PC-3 (cell line): ENCODE measurements around the gene CST5. TPM values are rescaled to one million over a fixed set of nuclear protein-coding genes. Genes with fewer than 3 reads are reported as not detected.
"Not testable (repeated sequence)": the region's sequence is repeated elsewhere in the genome, so short reads cannot be mapped to it uniquely, and the experiment has no call there.

Experiments used
- ATAC-seq: fragments of 200-7000 bp; cut with Tn5 transposase; 2 replicates; pipeline ENCODE4 v1.9.1; 2020; ENCODE audit warnings: mild to moderate bottlenecking, moderate library complexity
- BruUV-seq: library from RNA; stranded (reverse); fragments of 400-500 nt; replicated peaks from 2 replicates; lab custom pipeline; 2021; lab: Mats Ljungman, UMichigan
- CTCF ChIA-PET: fragments of 300-600 bp; sonication (Branson Sonifier 250); formaldehyde crosslinking; loops from one replicate; lab custom pipeline; 2022; ENCODE audit warnings: antibody characterized with exemption; lab: Charles Lee
- POLR2A ChIA-PET: fragments of 300-600 bp; sonication (Branson Sonifier 250); formaldehyde crosslinking; loops from one replicate; lab custom pipeline; 2022; ENCODE audit warnings: antibody characterized with exemption; ENCODE audit not compliant: unreplicated experiment; lab: Charles Lee
- DNase-seq: peaks from one replicate; pipeline ENCODE4 v3.0.0-alpha.2; 2015
- H2AFZ ChIP-seq: fragments of 300-600 bp; sonication (generic); 2 replicates; pipeline ENCODE4 v1.6.0; 2016; ENCODE audit warnings: antibody characterized with exemption, low read length
- H3F3A ChIP-seq: fragments of 300-600 bp; sonication (generic); one replicate; pipeline ENCODE4 v1.6.0; 2017; ENCODE audit warnings: antibody characterized with exemption, low read length, control low read depth, mild to moderate bottlenecking; ENCODE audit not compliant: unreplicated experiment
- H3K27ac ChIP-seq: fragments of 300-600 bp; sonication (generic); 2 replicates; pipeline ENCODE4 v1.5.1; 2016; ENCODE audit warnings: mild to moderate bottlenecking, low read length
- H3K27me3 ChIP-seq: fragments of 300-600 bp; sonication (generic); 2 replicates; pipeline ENCODE4 v1.6.1; 2016; ENCODE audit warnings: low read length, mixed read lengths
- H3K36me3 ChIP-seq: fragments of 300-600 bp; sonication (generic); 2 replicates; pipeline ENCODE4 v1.6.1; 2016; ENCODE audit warnings: low read depth, mixed run types, low read length, mixed read lengths
- H3K4me1 ChIP-seq: fragments of 300-600 bp; sonication (generic); 2 replicates; pipeline ENCODE4 v1.5.1; 2016; ENCODE audit warnings: low read length; ENCODE audit not compliant: insufficient read depth
- H3K4me2 ChIP-seq: fragments of 300-600 bp; sonication (generic); 2 replicates; pipeline ENCODE4 v1.6.0; 2016; ENCODE audit warnings: low read length
- H3K4me3 ChIP-seq: fragments of 300-600 bp; sonication (generic); 2 replicates; pipeline ENCODE4 v1.5.1; 2016; ENCODE audit warnings: mild to moderate bottlenecking, low read length, mixed read lengths
- H3K79me2 ChIP-seq: fragments of 300-600 bp; sonication (generic); 2 replicates; pipeline ENCODE4 v1.6.1; 2017; ENCODE audit warnings: low read length, mixed read lengths
- H3K9ac ChIP-seq: fragments of 300-600 bp; sonication (generic); 2 replicates; pipeline ENCODE4 v1.6.0; 2016; ENCODE audit warnings: mild to moderate bottlenecking, low read length
- H3K9me2 ChIP-seq: fragments of 300-600 bp; sonication (generic); replicated peaks from 2 replicates; pipeline ENCODE4 v1.6.1; 2016; ENCODE audit warnings: mixed run types, low read length, mixed read lengths
- H3K9me3 ChIP-seq: fragments of 300-600 bp; sonication (generic); 2 replicates; pipeline ENCODE4 v1.6.1; 2016; ENCODE audit warnings: low read length, mixed read lengths
- H4K20me1 ChIP-seq: fragments of 300-600 bp; sonication (generic); 2 replicates; pipeline ENCODE4 v1.6.1; 2016; ENCODE audit warnings: low read length, mixed read lengths
- EZH2 ChIP-seq: fragments of 300-600 bp; sonication (generic); IDR thresholded peaks from one replicate; pipeline ENCODE4 v1.6.1; 2017; ENCODE audit warnings: antibody characterized with exemption, mild to moderate bottlenecking, low read length; ENCODE audit not compliant: unreplicated experiment
- EZH2phosphoT487 ChIP-seq: fragments of 300-600 bp; sonication (generic); IDR thresholded peaks from 2 replicates; pipeline ENCODE4 v1.6.1; 2018; ENCODE audit warnings: mild to moderate bottlenecking, antibody characterized with exemption, low read length, borderline replicate concordance
- intact Hi-C: fragments of 100-400 bp; cut with micrococcal nuclease; formaldehyde crosslinking; loops from 2 replicates; pipeline ENCODE4 v1.9.0; 2023
- total RNA-seq: library from RNA; depleted of rRNA; stranded (reverse); fragments of >200 nt; gene quantifications from 2 replicates; pipeline ENCODE4 v1.2.3, GENCODE V29; 2014; rRNA removed
- TF ChIP-seq, protein P1 (sequence below): fragments of 300-600 bp; sonication (generic); conservative IDR thresholded peaks from 2 replicates; pipeline ENCODE4 v1.5.1; 2017; ENCODE audit warnings: antibody characterized with exemption, low read depth, mild to moderate bottlenecking, low read length

The CST5 gene
- total RNA-seq, 1 experiment from 2014 or later: not detected

DNA sequence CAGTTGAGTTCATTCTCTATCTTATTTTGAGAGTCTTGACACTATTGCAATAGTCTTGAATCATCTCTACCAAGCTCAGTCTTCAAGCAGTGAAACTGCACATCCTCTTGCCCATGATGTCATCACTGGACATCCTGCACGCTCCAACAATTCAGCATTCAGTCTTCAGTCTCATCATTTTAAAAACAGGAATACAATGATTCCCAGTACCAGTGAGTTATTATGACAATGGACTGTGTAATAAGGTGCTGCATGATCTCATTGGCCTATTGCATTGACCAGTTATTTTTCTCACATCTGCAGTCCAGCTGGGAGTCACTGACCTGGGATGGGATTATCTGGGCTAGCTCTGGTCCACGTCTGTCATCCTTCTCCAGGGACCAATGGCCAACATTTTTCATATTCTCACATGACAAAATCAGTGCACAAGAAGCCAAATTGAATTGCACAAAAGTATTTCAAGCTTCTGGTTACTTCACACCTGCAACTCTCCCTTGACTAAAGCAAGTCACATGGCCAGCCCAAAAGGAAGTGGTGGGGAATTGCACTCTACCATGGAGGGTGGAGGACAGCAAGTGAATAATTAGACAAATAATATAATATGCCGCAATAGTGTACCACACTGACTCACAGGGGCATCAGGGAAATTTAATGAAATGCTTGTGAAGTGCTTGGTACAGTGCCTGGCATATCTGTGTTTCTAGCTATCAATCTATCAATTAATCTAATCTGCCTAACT lies 46.6 kb downstream of the CST5 start:
- Histone ChIP-seq H3K9me2 (no peaks in the 10 kb centered on the region), H4K20me1 (no peaks in the 10 kb centered on the region), H3K4me1 (peaks cover 14% of the 10 kb centered on the region), H3K79me2 (no peaks in the 10 kb centered on the region), H3K36me3 (no peaks in the 10 kb centered on the region), H3K27me3 (no peaks in the 10 kb centered on the region), H3K4me2 (no peak overlapping the region), H3K9ac (no peak overlapping the region), H3K4me3 (no peak overlapping the region), H3K27ac (no peak overlapping the region), H2AFZ (no peak overlapping the region), H3K9me3 (no peaks in the 10 kb centered on the region), H3F3A (no peaks in the 10 kb centered on the region)
- peak; percentile 17 for DNase-seq
- ChIA-PET CTCF (no interaction called here), POLR2A (no interaction called here)
- no peak for ATAC-seq
- TF ChIP-seq EZH2 (no peak), EZH2phosphoT487 (no peak)
- TF ChIP-seq, protein P1, sequence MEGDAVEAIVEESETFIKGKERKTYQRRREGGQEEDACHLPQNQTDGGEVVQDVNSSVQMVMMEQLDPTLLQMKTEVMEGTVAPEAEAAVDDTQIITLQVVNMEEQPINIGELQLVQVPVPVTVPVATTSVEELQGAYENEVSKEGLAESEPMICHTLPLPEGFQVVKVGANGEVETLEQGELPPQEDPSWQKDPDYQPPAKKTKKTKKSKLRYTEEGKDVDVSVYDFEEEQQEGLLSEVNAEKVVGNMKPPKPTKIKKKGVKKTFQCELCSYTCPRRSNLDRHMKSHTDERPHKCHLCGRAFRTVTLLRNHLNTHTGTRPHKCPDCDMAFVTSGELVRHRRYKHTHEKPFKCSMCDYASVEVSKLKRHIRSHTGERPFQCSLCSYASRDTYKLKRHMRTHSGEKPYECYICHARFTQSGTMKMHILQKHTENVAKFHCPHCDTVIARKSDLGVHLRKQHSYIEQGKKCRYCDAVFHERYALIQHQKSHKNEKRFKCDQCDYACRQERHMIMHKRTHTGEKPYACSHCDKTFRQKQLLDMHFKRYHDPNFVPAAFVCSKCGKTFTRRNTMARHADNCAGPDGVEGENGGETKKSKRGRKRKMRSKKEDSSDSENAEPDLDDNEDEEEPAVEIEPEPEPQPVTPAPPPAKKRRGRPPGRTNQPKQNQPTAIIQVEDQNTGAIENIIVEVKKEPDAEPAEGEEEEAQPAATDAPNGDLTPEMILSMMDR: no peak
- no TSS peak for BruUV-seq
- intact Hi-C loops: no loop called here

DNA sequence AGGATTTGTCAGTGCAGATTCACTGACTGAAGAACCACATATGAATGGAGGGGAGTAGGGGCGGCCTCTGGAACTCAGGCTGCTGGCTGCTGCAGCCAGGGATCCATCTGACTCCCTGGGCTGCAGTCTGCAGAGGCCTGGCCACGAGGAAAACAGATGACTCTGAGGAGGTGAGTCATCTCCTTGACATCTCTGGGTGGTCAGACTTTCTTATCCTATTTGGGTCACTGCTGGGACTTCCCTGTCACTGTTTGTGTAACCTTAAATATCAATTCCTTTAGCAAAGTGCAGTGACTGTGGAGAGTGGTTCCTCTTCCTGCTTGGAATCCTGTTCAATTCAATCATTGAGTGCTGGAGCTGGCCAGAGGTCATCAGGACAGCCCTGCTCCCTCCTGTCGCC lies 47.6 kb downstream of the CST5 start:
- ATAC-seq: 0 out of 2 replicates have a peak, but pooled peaks have one; percentile 31

DNA sequence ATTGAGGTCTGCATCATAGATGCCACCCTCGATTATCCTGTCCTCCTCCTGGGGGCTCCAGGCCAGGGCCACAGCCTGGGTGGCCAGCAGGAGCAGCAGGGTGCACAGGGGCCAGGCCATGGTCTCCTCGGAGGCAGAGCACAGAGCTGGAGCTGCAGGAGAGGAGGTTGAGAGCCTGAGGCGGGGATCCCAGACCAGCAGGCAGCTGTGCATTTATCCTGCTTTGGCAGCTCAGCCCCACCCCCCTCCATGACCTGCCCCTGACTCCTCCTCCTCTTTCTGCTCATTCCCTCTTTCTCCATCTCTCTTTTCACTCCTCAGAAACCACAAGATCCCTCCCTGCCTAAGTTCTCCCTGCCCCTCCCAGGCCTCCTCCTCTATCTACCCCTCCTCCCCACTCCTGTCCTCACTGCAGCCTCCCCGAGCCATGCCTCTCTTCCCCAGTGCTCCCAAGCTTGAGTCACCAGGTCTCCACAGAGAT lies 53.0 kb downstream of the CST5 start, which contains the start of gene CST2:
Gene CST2 (minus strand): TSS at position 189 of the 481 bp plus-strand sequence. CDS start 69 bp downstream, at position 120.
- Histone ChIP-seq H3K4me3 (no peak within 1 kb of the TSS), H3F3A (no peaks in the 10 kb centered on the region), H3K27ac (no peak within 1 kb of the TSS), H3K36me3 (no peaks in the 10 kb centered on the region), H3K9ac (no peak within 1 kb of the TSS), H3K27me3 (no peaks in the 10 kb centered on the region), H3K79me2 (no peaks in the 10 kb centered on the region), H2AFZ (no peak within 1 kb of the TSS), H3K9me2 (no peaks in the 10 kb centered on the region), H3K4me1 (peaks cover 21% of the 10 kb centered on the region), H3K9me3 (no peaks in the 10 kb centered on the region), H4K20me1 (no peaks in the 10 kb centered on the region), H3K4me2 (peak within 1 kb of the TSS; percentile 23; the same call in 1 of the 2 replicates)
- DNase-seq (peak; percentile 56), ATAC-seq (no peak)
- TF ChIP-seq, protein P1: no peak
- TF ChIP-seq EZH2phosphoT487: no peak
- TF ChIP-seq EZH2: no peak
- POLR2A ChIA-PET: no interaction called here
- intact Hi-C loops: no loop called here
- BruUV-seq: no TSS peak
- CTCF ChIA-PET: no interaction called here

More for the DNA sequence above, 47.6 kb downstream of the CST5 start:
- peak; percentile 70 for DNase-seq
- H3K27me3 ChIP-seq, BruUV-seq, H3K4me3 ChIP-seq, H3K9me3 ChIP-seq, H3K36me3 ChIP-seq, H2AFZ ChIP-seq, CTCF ChIA-PET, POLR2A ChIA-PET, H3F3A ChIP-seq, H3K79me2 ChIP-seq, H4K20me1 ChIP-seq, H3K9ac ChIP-seq, H3K9me2 ChIP-seq, intact Hi-C loops: not testable (repeated sequence)
- peak overlapping the region; percentile 36 for H3K4me2 ChIP-seq
- H3K27ac ChIP-seq: peak overlapping the region; percentile 36
- peaks cover 17% of the 10 kb centered on the region for H3K4me1 ChIP-seq

Other genes starting within 250 kb of the CST5 start
- 311 and 331 TPM in 2 replicates for gene CST3, start 241.8 kb downstream of the CST5 start, total RNA-seq
- gene CST4, start 190.7 kb downstream of the CST5 start, total RNA-seq: 0.98 TPM in 1 of 2 replicates, not detected in the other
- 0.22 and 0.92 TPM in 2 replicates for gene CST1, start 128.8 kb downstream of the CST5 start, total RNA-seq
- not detected in 2 replicates for gene CST2, start 53.0 kb downstream of the CST5 start, total RNA-seq
- not detected in 2 replicates for gene GGTLC1, start 109.0 kb upstream of the CST5 start, total RNA-seq